GM21447 (cell line): Measurements from ENCODE around the gene SLC25A22.

Experiments
- ATAC-seq: cut with Tn5 transposase; IDR thresholded peaks from one replicate; pipeline ENCODE4 v1.9.1; 2021; ENCODE audit not compliant: unreplicated experiment

The SLC25A22 gene

GRCh38 chr11:791658-792534 lies 6.2 kb downstream of the SLC25A22 start:
- no peak for ATAC-seq

- no peak for ATAC-seq
Observed at GRCh38 chr11:790721-791564, 7.1 kb downstream of the SLC25A22 start.

GRCh38 chr11:789943-790342 lies 8.1 kb downstream of the SLC25A22 start, which contains the start of gene CEND1:
Gene CEND1 (minus strand): TSS chr11:790090. CDS start chr11:788576, 1,514 bp downstream.
- no peak for ATAC-seq

- ATAC-seq: no peak
Observed at GRCh38 chr11:788953-789940, 8.8 kb downstream of the SLC25A22 start.

- ATAC-seq: no peak
Observed at GRCh38 chr11:788009-788640, 10.0 kb downstream of the SLC25A22 start.

- ATAC-seq: no peak
Observed at GRCh38 chr11:787084-787675, 10.9 kb downstream of the SLC25A22 start.

- ATAC-seq: no peak
Observed at GRCh38 chr11:786235-787083, 11.6 kb downstream of the SLC25A22 start.

GRCh38 chr11:783581-784015 lies 14.5 kb downstream of the SLC25A22 start:
- ATAC-seq: no peak

- ATAC-seq: no peak
Observed at GRCh38 chr11:782264-783174, 15.6 kb downstream of the SLC25A22 start.

- no peak for ATAC-seq
Observed at GRCh38 chr11:779955-780532, 18.0 kb downstream of the SLC25A22 start.

GRCh38 chr11:778976-779954 lies 18.8 kb downstream of the SLC25A22 start:
- no peak for ATAC-seq

GRCh38 chr11:777288-778255 lies 20.5 kb downstream of the SLC25A22 start, which contains the start of gene GATD1:
Gene GATD1 (minus strand): TSS chr11:777487. CDS start chr11:777462, 25 bp downstream.
- ATAC-seq: peak; percentile 59

GRCh38 chr11:776561-777287 lies 21.4 kb downstream of the SLC25A22 start:
- peak; percentile 28 for ATAC-seq

GRCh38 chr11:776263-776560 lies 21.9 kb downstream of the SLC25A22 start:
- ATAC-seq: no peak
